HepG2 (cell line): ENCODE data around the gene DOCK4. TPM values are rescaled to one million over a fixed set of nuclear protein-coding genes. Genes with fewer than 3 reads are reported as not detected.

Experiments used
- ATAC-seq: fragments of 200-7000 bp; cut with Tn5 transposase; 3 replicates; pipeline ENCODE4 v1.9.1; 2020; ENCODE audit warnings: mild to moderate bottlenecking, moderate library complexity
- BruUV-seq: library from RNA; stranded (reverse); fragments of 400-500 nt; replicated peaks from 2 replicates; lab custom pipeline; 2021; lab: Mats Ljungman, UMichigan
- CTCF ChIA-PET: fragments of 300-600 bp; formaldehyde crosslinking; extraction: SDS; loops from one replicate; lab custom pipeline; 2021; ENCODE audit warnings: low total read pairs, inconsistent platforms, low intra/inter-chr PET ratio; lab: Yijun Ruan, JAX
- POLR2A ChIA-PET: fragments of 350-600 bp; sonication (Branson Sonifier 250); formaldehyde crosslinking; loops from one replicate; lab custom pipeline; 2020; ENCODE audit warnings: antibody characterized with exemption, inconsistent platforms; lab: Yijun Ruan, JAX
- DNase-seq: peaks from one replicate; pipeline ENCODE4 v3.0.0-alpha.2; 2015; ENCODE audit warnings: low spot score
- FAIRE-seq: peaks from 3 replicates; lab custom pipeline; 2011; peaks lifted over from hg19 to GRCh38; lab: Jason Lieb, UNC
- H2AFZ ChIP-seq: one replicate; pipeline ENCODE4 v1.6.1; 2011; ENCODE audit warnings: low read length, inconsistent platforms
- H3K27ac ChIP-seq: fragments of 300-600 bp; 3 replicates; pipeline ENCODE4 v1.8.0; 2011; ENCODE audit warnings: mixed run types, mild to moderate bottlenecking, mixed read lengths, low read length, inconsistent platforms; ENCODE audit not compliant: insufficient read depth; ENCODE audit errors: extremely low read length
- H3K27me3 ChIP-seq, 2 experiments: fragments of 200-600 bp in 1 of 2; 2 replicates in 1 of 2; 3 replicates in 1 of 2; pipeline versions ENCODE4 v1.6.0 to v1.8.0; 2011; ENCODE audit warnings: low read length in 2 of 2, mild to moderate bottlenecking in 2 of 2, moderate library complexity in 2 of 2, inconsistent platforms in 1 of 2; ENCODE audit not compliant: insufficient read depth in 2 of 2, control insufficient read depth in 1 of 2
- H3K36me3 ChIP-seq, 2 experiments: fragments of 200-600 bp in 1 of 2; replicated peaks in 1 of 2; 2 replicates in 1 of 2; 3 replicates in 1 of 2; pipeline versions ENCODE4 v1.5.1 to v1.8.0; 2011; ENCODE audit warnings: low read length in 2 of 2, inconsistent platforms in 1 of 2; ENCODE audit not compliant: insufficient read depth in 2 of 2, control insufficient read depth in 1 of 2
- H3K4me1 ChIP-seq: 2 replicates; pipeline ENCODE4 v1.5.1; 2012; ENCODE audit warnings: low read length, inconsistent platforms; ENCODE audit not compliant: insufficient read depth
- H3K4me2 ChIP-seq: 2 replicates; pipeline ENCODE4 v1.6.0; 2011; ENCODE audit warnings: low read depth, low read length, inconsistent platforms
- H3K4me3 ChIP-seq, 3 experiments: fragments of 200-600 bp in 1 of 3; sonication (generic), shearing (Covaris generic) in 1 of 3; replicated peaks in 1 of 3; 2 replicates each; pipeline ENCODE4 v1.5.1; 2011 to 2016; ENCODE audit warnings: low read length in 3 of 3, inconsistent platforms in 2 of 3, low read depth in 2 of 3, mild to moderate bottlenecking in 2 of 3, control low read depth in 1 of 3, mixed read lengths in 1 of 3; ENCODE audit not compliant: insufficient read depth in 1 of 3
- H3K79me2 ChIP-seq: one replicate; pipeline ENCODE4 v1.6.1; 2011; ENCODE audit warnings: low read length, inconsistent platforms; ENCODE audit not compliant: insufficient read depth
- H3K9ac ChIP-seq: 2 replicates; pipeline ENCODE4 v1.6.0; 2011; ENCODE audit warnings: mild to moderate bottlenecking, low read depth, low read length, inconsistent platforms; ENCODE audit not compliant: insufficient read depth
- H3K9me3 ChIP-seq: 2 replicates; pipeline ENCODE4 v1.5.1; 2012; ENCODE audit warnings: mild to moderate bottlenecking, low read length
- H4K20me1 ChIP-seq: 2 replicates; pipeline ENCODE4 v1.6.0; 2011; ENCODE audit warnings: inconsistent platforms, mild to moderate bottlenecking, low read length, moderate library complexity; ENCODE audit not compliant: insufficient read depth
- ATF7-NPFF ChIP-seq: sonication (generic); formaldehyde crosslinking; IDR thresholded peaks from 2 replicates; pipeline ENCODE4 v1.8.1; 2023; ENCODE audit warnings: mild to moderate bottlenecking, low read depth, missing genetic modification reagents, moderate library complexity
- HDAC2 ChIP-seq: sonication (generic); formaldehyde crosslinking; IDR thresholded peaks from 2 replicates; pipeline ENCODE4 v1.4.0; 2020; ENCODE audit warnings: missing genetic modification reagents
- HNRNPH1 ChIP-seq: fragments of 200-400 bp; formaldehyde crosslinking; optimal IDR thresholded peaks from 2 replicates; pipeline ENCODE3; 2017; ENCODE audit warnings: mild to moderate bottlenecking, low read depth, low read length
- HNRNPL ChIP-seq: fragments of 200-400 bp; formaldehyde crosslinking; IDR thresholded peaks from 2 replicates; pipeline ENCODE4 v1.6.1; 2017; ENCODE audit warnings: mild to moderate bottlenecking, low read depth, low read length
- HNRNPUL1 ChIP-seq: fragments of 200-400 bp; formaldehyde crosslinking; IDR thresholded peaks from 2 replicates; pipeline ENCODE4 v1.6.1; 2017; ENCODE audit warnings: low read depth, mild to moderate bottlenecking, low read length, moderate library complexity
- IRF2 ChIP-seq: IDR thresholded peaks from 2 replicates; pipeline ENCODE4 v1.6.1; 2018; ENCODE audit warnings: missing genetic modification reagents, missing compliant biosample characterization
- KDM5B ChIP-seq: sonication (generic); formaldehyde crosslinking; IDR thresholded peaks from 2 replicates; pipeline ENCODE4 v1.4.0; 2020; ENCODE audit warnings: missing genetic modification reagents, mild to moderate bottlenecking, borderline replicate concordance
- MXD3 ChIP-seq: IDR thresholded peaks from 2 replicates; pipeline ENCODE4 v1.6.1; 2016; ENCODE audit warnings: mild to moderate bottlenecking, missing biosample characterization, missing genetic modification reagents
- RAD51 ChIP-seq: fragments of 450-650 bp; IDR thresholded peaks from 2 replicates; pipeline ENCODE4 v1.6.1; 2016; ENCODE audit warnings: borderline replicate concordance
- SRF ChIP-seq: IDR thresholded peaks from 2 replicates; pipeline ENCODE4 v1.6.1; 2011; ENCODE audit warnings: mild to moderate bottlenecking, low read depth, low read length, moderate library complexity
- TGIF2 ChIP-seq: IDR thresholded peaks from 2 replicates; pipeline ENCODE4 v1.6.1; 2016; ENCODE audit warnings: control low read depth, missing compliant biosample characterization
- THAP11 ChIP-seq: IDR thresholded peaks from 2 replicates; pipeline ENCODE4 v1.6.1; 2016; ENCODE audit warnings: missing biosample characterization, missing genetic modification reagents
- ZFP36 ChIP-seq: fragments of 150-350 bp; IDR thresholded peaks from 2 replicates; pipeline ENCODE4 v1.6.1; 2018; ENCODE audit warnings: borderline replicate concordance, low read length, low read depth; ENCODE audit not compliant: partially characterized antibody
- ZKSCAN1 ChIP-seq: fragments of 150-350 bp; IDR thresholded peaks from 2 replicates; pipeline ENCODE4 v1.6.1; 2014; ENCODE audit warnings: low read length
- ZNF354B ChIP-seq: sonication (generic); formaldehyde crosslinking; IDR thresholded peaks from 2 replicates; pipeline ENCODE4 v1.8.0; 2022; ENCODE audit warnings: mild to moderate bottlenecking, missing genetic modification reagents
- ZNF432 ChIP-seq: sonication (generic); formaldehyde crosslinking; IDR thresholded peaks from 2 replicates; pipeline ENCODE4 v1.5.0; 2020; ENCODE audit warnings: missing genetic modification reagents, mild to moderate bottlenecking, borderline replicate concordance
- ZNF652 ChIP-seq: IDR thresholded peaks from 2 replicates; pipeline ENCODE4 v1.6.1; 2016; ENCODE audit warnings: low read depth, borderline replicate concordance
- ZNF691 ChIP-seq: sonication (generic); formaldehyde crosslinking; IDR thresholded peaks from 2 replicates; pipeline ENCODE4 v1.4.0; 2020; ENCODE audit warnings: missing genetic modification reagents, low read depth, mild to moderate bottlenecking, borderline replicate concordance
- ZNF746 ChIP-seq: sonication (generic); formaldehyde crosslinking; IDR thresholded peaks from 2 replicates; pipeline ENCODE4 v1.8.0; 2022; ENCODE audit warnings: mild to moderate bottlenecking, missing genetic modification reagents
- ZSCAN9 ChIP-seq: IDR thresholded peaks from 2 replicates; pipeline ENCODE4 v1.6.1; 2016; ENCODE audit warnings: borderline replicate concordance
- WGBS: methylation state at CpG from one replicate; pipeline ENCODE4 v1.1.6; 2017; ENCODE audit warnings: low lambda C conversion rate; 5-methylcytosine and 5-hydroxymethylcytosine counted together
- in situ Hi-C: cut with HindIII; loops from 2 replicates; pipeline ENCODE4 v1.10.0; 2017; ENCODE audit warnings: low pct_unique_long_range_greater_than_20kb; ENCODE audit not compliant: extremely low pct_ligation_motif_present
- intact Hi-C: fragments of 100-400 bp; cut with micrococcal nuclease; formaldehyde crosslinking; loops from one replicate; pipeline ENCODE4 v1.10.0; 2022; ENCODE audit not compliant: unreplicated experiment
- polyA plus RNA-seq, 8 experiments: library from polyadenylated mRNA; depleted of rRNA in 3 of 8; stranded (reverse) in 7 of 8; unstranded in 1 of 8; fragments of >200 nt; fragmentation: Illumina TruSeq in 4 of 8; extraction: Trizol in 4 of 8; gene quantifications; 2 replicates each; pipeline versions ENCODE4 v1.2.1 to v1.2.3, GENCODE V29; 2011 to 2016; ENCODE audit warnings: low read depth in 4 of 8, missing spikeins in 1 of 8, mixed read lengths in 1 of 8; ENCODE audit not compliant: insufficient read depth in 1 of 8
- total RNA-seq, 5 experiments: library from RNA; depleted of rRNA; stranded (reverse); fragments of >200 nt; fragmentation: Illumina TruSeq; extraction: Trizol; gene quantifications; 2 replicates each; pipeline ENCODE4 v1.2.3, GENCODE V29; 2016; ENCODE audit warnings: low read depth in 1 of 5

The DOCK4 gene
- total and polyA plus RNA-seq, 2 of the 13 experiments (the other 11 are each of a cell fraction or from before 2014, with no cell fraction given) = 13.5 to 17.4 TPM

GRCh38 chr7:111953611-111954010 is 252.6 kb downstream of the DOCK4 start (continued):
- TF ChIP-seq HDAC2 (CRISPR knock-in tag) = peak; percentile 49; the same call in 1 of the 2 replicates
- TF ChIP-seq ZKSCAN1 = no peak
- no peak for TF ChIP-seq ZNF691 (CRISPR knock-in tag)
- TF ChIP-seq HNRNPL = peak; percentile 60; the same call in 1 of the 2 replicates
- TF ChIP-seq ATF7-NPFF (CRISPR knock-in tag) = no peak
- no peak for TF ChIP-seq KDM5B
- no peak for TF ChIP-seq MXD3 (CRISPR knock-in tag)
- peak; percentile 64; the same call in 1 of the 2 replicates for TF ChIP-seq ZNF652 (CRISPR knock-in tag)
- TF ChIP-seq RAD51 = no peak
- no peak for TF ChIP-seq THAP11
- TF ChIP-seq IRF2 = no peak
- no peak for TF ChIP-seq ZFP36
- no peak for TF ChIP-seq ZNF746
- TF ChIP-seq HNRNPUL1 = no peak

GRCh38 chr7:111952783-111953182 is 253.4 kb downstream of the DOCK4 start:
- intact Hi-C loops (loop anchor here (1.0 to 5.0 kb wide), 4 partner anchors 208 to 463 kb away; partner anchors contain the start of genes DOCK4 and ZNF277), in situ Hi-C loops (loop anchor here (10.0 kb wide), 1 partner anchor 452 kb away; no protein-coding TSS in a partner anchor)
- no peak overlapping the region for H3K4me3 ChIP-seq
- DNase-seq (no peak), ATAC-seq (no peak), FAIRE-seq (no peak)
- no peaks in the 10 kb centered on the region for H3K79me2 ChIP-seq
- no peak overlapping the region for H3K4me2 ChIP-seq
- no peak overlapping the region for H2AFZ ChIP-seq
- H3K9me3 ChIP-seq = no peaks in the 10 kb centered on the region
- no peak overlapping the region for H3K27ac ChIP-seq
- POLR2A ChIA-PET = no interaction called here
- H3K36me3 ChIP-seq = no peaks in the 10 kb centered on the region
- H3K27me3 ChIP-seq = no peaks in the 10 kb centered on the region
- WGBS = 93% methylated on average over 4 of the region's 4 CpGs
- no TSS peak for BruUV-seq
- CTCF ChIA-PET = interaction anchor here (1.2 kb wide), 1 partner anchor 459 kb away, joined by 3 read pairs; no protein-coding TSS in a partner anchor
- no peaks in the 10 kb centered on the region for H4K20me1 ChIP-seq
- H3K4me1 ChIP-seq = peaks cover 16% of the 10 kb centered on the region
- H3K9ac ChIP-seq = no peak overlapping the region
- no peak for TF ChIP-seq ZNF432
- no peak for TF ChIP-seq ZSCAN9 (CRISPR knock-in tag)
- no peak for TF ChIP-seq SRF
- no peak for TF ChIP-seq ZNF354B (CRISPR knock-in tag)
- TF ChIP-seq HNRNPH1 = no peak
- no peak for TF ChIP-seq TGIF2 (CRISPR knock-in tag)
